ENCODE measurements around the gene SLC10A3. TPM values are rescaled to one million over a fixed set of nuclear protein-coding genes. Genes with fewer than 3 reads are reported as not detected.

Gene SLC10A3
- total and polyA plus RNA-seq, 2 experiments from 2014 or later, result 29.9 to 31.1 TPM

GRCh38 chrX:154531626-154532025 lies 41.2 kb upstream of the SLC10A3 start:
- TF ChIP-seq CTCF (IDR thresholded peaks at IDR 0.05; ENCODE audit: low read depth, low read length), result no peak
- Histone ChIP-seq H3K27ac (peak overlapping the region; percentile 79), H3K4me1 (ENCODE audit: low read depth) (no peaks in the 10 kb centered on the region), H3K9me3 (ENCODE audit: low read depth) (no peaks in the 10 kb centered on the region), H3K36me3 (no peaks in the 10 kb centered on the region), H3K4me3 (no peak overlapping the region), H3K27me3 (no peaks in the 10 kb centered on the region)
- DNase-seq (ENCODE audit: low read depth in 1 of 2, low spot score in 1 of 2), result peak in 1 of 2 donors; percentile 72

GRCh38 chrX:154530286-154530685 lies 39.9 kb upstream of the SLC10A3 start:
- Histone ChIP-seq H3K9me3 (ENCODE audit: low read depth) (no peaks in the 10 kb centered on the region), H3K27ac (peak overlapping the region; percentile 79), H3K4me1 (ENCODE audit: low read depth) (no peaks in the 10 kb centered on the region), H3K4me3 (no peak overlapping the region), H3K36me3 (no peaks in the 10 kb centered on the region), H3K27me3 (no peaks in the 10 kb centered on the region)
- no peak for DNase-seq (ENCODE audit: low read depth in 1 of 2, low spot score in 1 of 2)
- no peak for TF ChIP-seq CTCF (IDR thresholded peaks at IDR 0.05; ENCODE audit: low read depth, low read length)

- Histone ChIP-seq H3K27me3 (no peaks in the 10 kb centered on the region), H3K4me3 (no peak overlapping the region), H3K4me1 (ENCODE audit: low read depth) (no peaks in the 10 kb centered on the region), H3K9me3 (ENCODE audit: low read depth) (no peaks in the 10 kb centered on the region), H3K36me3 (no peaks in the 10 kb centered on the region), H3K27ac (no peak overlapping the region)
- peak in 1 of 2 donors; percentile 56 for DNase-seq (ENCODE audit: low read depth in 1 of 2, low spot score in 1 of 2)
- no peak for TF ChIP-seq CTCF (IDR thresholded peaks at IDR 0.05; ENCODE audit: low read depth, low read length)
These were observed 38.8 kb upstream of the SLC10A3 start for GRCh38 chrX:154529206-154529612.

- no peaks in the 10 kb centered on the region for H3K36me3 ChIP-seq
- TF ChIP-seq CTCF (IDR thresholded peaks at IDR 0.05; ENCODE audit: low read depth, low read length), result peak; percentile 52
- H3K27me3 ChIP-seq, result no peaks in the 10 kb centered on the region
- no peaks in the 10 kb centered on the region for H3K9me3 ChIP-seq (ENCODE audit: low read depth)
- H3K4me3 ChIP-seq, result no peak overlapping the region
- no peaks in the 10 kb centered on the region for H3K4me1 ChIP-seq (ENCODE audit: low read depth)
- H3K27ac ChIP-seq, result peak overlapping the region; percentile 74
- DNase-seq (ENCODE audit: low read depth in 1 of 2, low spot score in 1 of 2), result peak; percentile 75 to 84
These were observed 36.7 kb upstream of the SLC10A3 start for GRCh38 chrX:154526901-154527675.

GRCh38 chrX:154525606-154526490 lies 35.4 kb upstream of the SLC10A3 start:
- no peak for DNase-seq (ENCODE audit: low read depth in 1 of 2, low spot score in 1 of 2)
- Histone ChIP-seq H3K27me3 (no peaks in the 10 kb centered on the region), H3K4me1 (ENCODE audit: low read depth) (no peaks in the 10 kb centered on the region), H3K4me3 (no peak overlapping the region), H3K9me3 (ENCODE audit: low read depth) (no peaks in the 10 kb centered on the region), H3K36me3 (no peaks in the 10 kb centered on the region), H3K27ac (no peak overlapping the region)
- no peak for TF ChIP-seq CTCF (IDR thresholded peaks at IDR 0.05; ENCODE audit: low read depth, low read length)

Data from cardiac muscle cell (in vitro differentiated cells and primary cell).